Activated naive CD4-positive, alpha-beta T cell treated with anti-CD3 and anti-CD28 coated beads for 36 hours (primary cell): ENCODE results near the gene ARMCX2. TPM values are rescaled to one million over a fixed set of nuclear protein-coding genes. Genes with fewer than 3 reads are reported as not detected.
"Not testable (repeated sequence)": the region's sequence is repeated elsewhere in the genome, so short reads cannot be mapped to it uniquely, and the experiment has no call there.

Experiments used
- CTCF ChIA-PET: fragments of 350-600 bp; sonication (Branson Sonifier 250); formaldehyde crosslinking; loops from one replicate; lab custom pipeline; 2021; ENCODE audit warnings: antibody characterized with exemption; lab: Charles Lee
- DNase-seq: peaks from one replicate; pipeline ENCODE4 v3.0.0-alpha.2; 2020
- H3K27ac Mint-ChIP-seq: one replicate; pipeline ENCODE4 v1.8.0; 2021; ENCODE audit warnings: mild to moderate bottlenecking, mixed read lengths
- H3K27me3 Mint-ChIP-seq: one replicate; pipeline ENCODE4 v1.8.0; 2021; ENCODE audit warnings: low read depth, mixed read lengths
- H3K36me3 Mint-ChIP-seq: one replicate; pipeline ENCODE4 v1.8.0; 2021; ENCODE audit warnings: low read depth, mixed read lengths
- H3K4me1 Mint-ChIP-seq: one replicate; pipeline ENCODE4 v1.8.0; 2021; ENCODE audit warnings: low read depth, mixed read lengths
- H3K4me3 Mint-ChIP-seq: one replicate; pipeline ENCODE4 v1.8.0; 2021; ENCODE audit warnings: mild to moderate bottlenecking, moderate library complexity, mixed read lengths
- H3K9me3 Mint-ChIP-seq: one replicate; pipeline ENCODE4 v1.8.0; 2021; ENCODE audit warnings: mixed read lengths
- intact Hi-C: fragments of 100-400 bp; cut with micrococcal nuclease; formaldehyde crosslinking; loops from one replicate; pipeline ENCODE4 v1.15.1; 2023
- total RNA-seq, 2 experiments: library from RNA; stranded (reverse); gene quantifications; one replicate each; pipeline ENCODE4 v1.2.3, GENCODE V29; 2021

The ARMCX2 gene
- total RNA-seq, 2 experiments from 2014 or later: 9.3 to 10.9 TPM

GRCh38 chrX:101656817-101657216, 2.8 kb downstream of the ARMCX2 start:
- intact Hi-C loops: no loop called here
- Mint-ChIP-seq H3K4me1 (peaks cover 28% of the 10 kb centered on the region), H3K27me3 (no peaks in the 10 kb centered on the region), H3K36me3 (no peaks in the 10 kb centered on the region), H3K9me3 (no peaks in the 10 kb centered on the region), H3K4me3 (no peak overlapping the region), H3K27ac (no peak overlapping the region)
- CTCF ChIA-PET: no interaction called here
- no peak for DNase-seq

- Mint-ChIP-seq H3K4me1 (peaks cover 28% of the 10 kb centered on the region), H3K9me3 (no peaks in the 10 kb centered on the region), H3K4me3 (peak overlapping the region; percentile 36), H3K27me3 (no peaks in the 10 kb centered on the region), H3K36me3 (no peaks in the 10 kb centered on the region), H3K27ac (no peak overlapping the region)
- DNase-seq: no peak
- CTCF ChIA-PET: no interaction called here
- intact Hi-C loops: no loop called here
Measured at GRCh38 chrX:101655534-101655933, 4.1 kb downstream of the ARMCX2 start.

GRCh38 chrX:101647716-101648115, 11.9 kb downstream of the ARMCX2 start:
- H3K4me1 Mint-ChIP-seq, H3K4me3 Mint-ChIP-seq, H3K9me3 Mint-ChIP-seq, H3K36me3 Mint-ChIP-seq, H3K27me3 Mint-ChIP-seq, CTCF ChIA-PET, H3K27ac Mint-ChIP-seq, intact Hi-C loops, DNase-seq: not testable (repeated sequence)

GRCh38 chrX:101642093-101642492, 17.6 kb downstream of the ARMCX2 start:
- CTCF ChIA-PET: no interaction called here
- Mint-ChIP-seq H3K4me3 (no peak overlapping the region), H3K27me3 (no peaks in the 10 kb centered on the region), H3K4me1 (no peaks in the 10 kb centered on the region), H3K9me3 (no peaks in the 10 kb centered on the region), H3K27ac (no peak overlapping the region), H3K36me3 (no peaks in the 10 kb centered on the region)
- no peak for DNase-seq
- intact Hi-C loops: no loop called here

DNA sequence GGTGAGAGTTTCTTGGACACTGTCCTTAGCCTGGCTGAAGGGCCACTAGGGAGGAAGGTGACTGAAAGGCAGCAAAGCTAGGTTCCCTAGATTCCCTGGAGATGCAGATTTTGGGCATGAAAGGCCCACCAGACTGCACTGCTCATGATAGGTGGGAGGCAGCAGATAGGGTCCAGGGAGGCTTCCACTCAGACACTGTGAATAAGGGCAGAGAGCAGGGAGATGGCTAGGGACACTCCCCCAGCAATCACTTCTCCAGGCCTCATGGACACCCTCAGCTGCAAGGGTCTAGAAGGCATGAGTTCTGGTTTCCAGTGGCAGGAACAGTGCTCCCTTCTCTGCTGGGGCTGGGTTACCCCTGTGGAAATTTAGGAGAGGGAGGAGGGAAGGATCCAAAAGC, 20.1 kb downstream of the ARMCX2 start:
- intact Hi-C loops: loop anchor here (1.0 kb wide), 1 partner anchor 11 kb away; no protein-coding TSS in a partner anchor
- Mint-ChIP-seq H3K4me1 (no peaks in the 10 kb centered on the region), H3K36me3 (peaks cover 3% of the 10 kb centered on the region), H3K4me3 (no peak overlapping the region), H3K9me3 (no peaks in the 10 kb centered on the region), H3K27me3 (no peaks in the 10 kb centered on the region), H3K27ac (no peak overlapping the region)
- DNase-seq: no peak
- CTCF ChIA-PET: no interaction called here

GRCh38 chrX:101619364-101619763, 40.3 kb downstream of the ARMCX2 start:
- CTCF ChIA-PET: no interaction called here
- peak overlapping the region; percentile 56 for H3K27ac Mint-ChIP-seq
- no peak for DNase-seq

GRCh38 chrX:101617211-101618191, 42.1 kb downstream of the ARMCX2 start, which contains the start of gene ARMCX6:
ARMCX6 (minus strand) TSS chrX:101618000; CDS start chrX:101616620, 1,380 bp downstream.
- intact Hi-C loops: loop anchor here (5.0 kb wide), 2 partner anchors 125 to 140 kb away; no protein-coding TSS in a partner anchor
- no peaks in the 10 kb centered on the region for H3K27me3 Mint-ChIP-seq
- H3K4me3 Mint-ChIP-seq: peak within 1 kb of the TSS; percentile 85
- H3K9me3 Mint-ChIP-seq: no peaks in the 10 kb centered on the region
- CTCF ChIA-PET: no interaction called here
- peaks cover 6% of the 10 kb centered on the region for H3K36me3 Mint-ChIP-seq
- H3K4me1 Mint-ChIP-seq: peaks cover 38% of the 10 kb centered on the region
- peak; percentile 70 for DNase-seq
- H3K27ac Mint-ChIP-seq: peak within 1 kb of the TSS; percentile 88

More at GRCh38 chrX:101619364-101619763, 40.3 kb downstream of the ARMCX2 start:
- Mint-ChIP-seq H3K27me3 (no peaks in the 10 kb centered on the region), H3K4me3 (peak overlapping the region; percentile 21), H3K9me3 (no peaks in the 10 kb centered on the region), H3K36me3 (peaks cover 13% of the 10 kb centered on the region), H3K4me1 (peaks cover 44% of the 10 kb centered on the region)
- intact Hi-C loops: loop anchor here (5.0 kb wide), 2 partner anchors 123 to 138 kb away; no protein-coding TSS in a partner anchor

- no peaks in the 10 kb centered on the region for H3K9me3 Mint-ChIP-seq
- no peaks in the 10 kb centered on the region for H3K36me3 Mint-ChIP-seq
- CTCF ChIA-PET: interaction anchor here (1.7 kb wide), 1 partner anchor 153 kb away, joined by 4 read pairs; no protein-coding TSS in a partner anchor
- H3K4me1 Mint-ChIP-seq: no peaks in the 10 kb centered on the region
- no peak overlapping the region for H3K4me3 Mint-ChIP-seq
- H3K27ac Mint-ChIP-seq: no peak overlapping the region
- H3K27me3 Mint-ChIP-seq: no peaks in the 10 kb centered on the region
- intact Hi-C loops: no loop called here
- no peak for DNase-seq
Measured at GRCh38 chrX:101605728-101606127, 53.9 kb downstream of the ARMCX2 start.

Other genes starting within 250 kb of the ARMCX2 start
- gene ARMCX4, start 174.4 kb downstream of the ARMCX2 start, total RNA-seq: 1 to 10 TPM; 5.5 to 6.1 TPM
- gene ARMCX1, start 109.3 kb downstream of the ARMCX2 start, total RNA-seq: 1 to 10 TPM; 2.6 to 3.0 TPM
- 10 to 100 TPM; 30.7 to 31.6 TPM for gene ARMCX6, start 41.9 kb downstream of the ARMCX2 start, total RNA-seq
- gene ARMCX3, start 36.7 kb downstream of the ARMCX2 start, total RNA-seq: 10 to 100 TPM; 28.2 to 30.4 TPM